ENCODE measurements around the gene ASB7.

ASB7 gene

DNA sequence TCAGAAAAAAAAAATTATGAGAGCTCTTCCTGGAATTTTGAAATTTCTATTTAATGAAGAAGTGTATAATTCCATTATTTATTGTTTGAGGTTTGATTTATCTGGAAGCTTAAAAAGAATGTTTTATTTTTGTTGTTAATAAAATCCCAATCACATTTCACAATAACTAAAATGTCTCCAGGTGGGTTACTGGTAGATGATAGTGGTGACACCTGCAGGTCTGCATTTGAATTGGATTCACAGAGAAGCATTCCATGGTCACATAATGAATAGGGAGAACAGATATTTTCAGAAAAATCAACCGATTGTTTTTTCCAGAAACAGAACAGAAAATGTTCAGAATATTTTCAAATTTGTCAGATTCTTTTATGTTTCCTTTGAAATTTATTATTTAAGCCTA is 48.3 kb downstream of the ASB7 start:
- TF ChIP-seq POLR2AphosphoS5 (IDR thresholded peaks at IDR 0.05; ENCODE audit: low read depth, low read length) = no peak
- no peak for TF ChIP-seq FOXP2 (optimal IDR thresholded peaks at IDR 0.05; ENCODE audit: borderline replicate concordance, extremely low read depth, extremely low read length, insufficient read depth)
- TF ChIP-seq, protein P1, sequence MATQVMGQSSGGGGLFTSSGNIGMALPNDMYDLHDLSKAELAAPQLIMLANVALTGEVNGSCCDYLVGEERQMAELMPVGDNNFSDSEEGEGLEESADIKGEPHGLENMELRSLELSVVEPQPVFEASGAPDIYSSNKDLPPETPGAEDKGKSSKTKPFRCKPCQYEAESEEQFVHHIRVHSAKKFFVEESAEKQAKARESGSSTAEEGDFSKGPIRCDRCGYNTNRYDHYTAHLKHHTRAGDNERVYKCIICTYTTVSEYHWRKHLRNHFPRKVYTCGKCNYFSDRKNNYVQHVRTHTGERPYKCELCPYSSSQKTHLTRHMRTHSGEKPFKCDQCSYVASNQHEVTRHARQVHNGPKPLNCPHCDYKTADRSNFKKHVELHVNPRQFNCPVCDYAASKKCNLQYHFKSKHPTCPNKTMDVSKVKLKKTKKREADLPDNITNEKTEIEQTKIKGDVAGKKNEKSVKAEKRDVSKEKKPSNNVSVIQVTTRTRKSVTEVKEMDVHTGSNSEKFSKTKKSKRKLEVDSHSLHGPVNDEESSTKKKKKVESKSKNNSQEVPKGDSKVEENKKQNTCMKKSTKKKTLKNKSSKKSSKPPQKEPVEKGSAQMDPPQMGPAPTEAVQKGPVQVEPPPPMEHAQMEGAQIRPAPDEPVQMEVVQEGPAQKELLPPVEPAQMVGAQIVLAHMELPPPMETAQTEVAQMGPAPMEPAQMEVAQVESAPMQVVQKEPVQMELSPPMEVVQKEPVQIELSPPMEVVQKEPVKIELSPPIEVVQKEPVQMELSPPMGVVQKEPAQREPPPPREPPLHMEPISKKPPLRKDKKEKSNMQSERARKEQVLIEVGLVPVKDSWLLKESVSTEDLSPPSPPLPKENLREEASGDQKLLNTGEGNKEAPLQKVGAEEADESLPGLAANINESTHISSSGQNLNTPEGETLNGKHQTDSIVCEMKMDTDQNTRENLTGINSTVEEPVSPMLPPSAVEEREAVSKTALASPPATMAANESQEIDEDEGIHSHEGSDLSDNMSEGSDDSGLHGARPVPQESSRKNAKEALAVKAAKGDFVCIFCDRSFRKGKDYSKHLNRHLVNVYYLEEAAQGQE (IDR thresholded peaks at IDR 0.05; ENCODE audit: insufficient read depth in 1 of 2, low read depth in 2 of 2, low read length in 2 of 2) = no peak
- TF ChIP-seq TAF1 (IDR thresholded peaks at IDR 0.05; ENCODE audit: borderline replicate concordance, insufficient read depth, low read length) = no peak
- no peak for TF ChIP-seq SIN3A (IDR thresholded peaks at IDR 0.05; ENCODE audit: borderline replicate concordance, insufficient read depth, low read length)

- no peak for TF ChIP-seq SIN3A (IDR thresholded peaks at IDR 0.05; ENCODE audit: borderline replicate concordance, insufficient read depth, low read length)
- TF ChIP-seq, protein P1 (IDR thresholded peaks at IDR 0.05; ENCODE audit: insufficient read depth in 1 of 2, low read depth in 2 of 2, low read length in 2 of 2) = no peak
- TF ChIP-seq TAF1 (IDR thresholded peaks at IDR 0.05; ENCODE audit: borderline replicate concordance, insufficient read depth, low read length) = no peak
- no peak for TF ChIP-seq FOXP2 (optimal IDR thresholded peaks at IDR 0.05; ENCODE audit: borderline replicate concordance, extremely low read depth, extremely low read length, insufficient read depth)
- no peak for TF ChIP-seq POLR2AphosphoS5 (IDR thresholded peaks at IDR 0.05; ENCODE audit: low read depth, low read length)
These were observed 48.9 kb downstream of the ASB7 start for GRCh38 chr15:100651253-100651652.

GRCh38 chr15:100652116-100652515 is 49.7 kb downstream of the ASB7 start:
- TF ChIP-seq POLR2AphosphoS5 (IDR thresholded peaks at IDR 0.05; ENCODE audit: low read depth, low read length) (no peak), SIN3A (IDR thresholded peaks at IDR 0.05; ENCODE audit: borderline replicate concordance, insufficient read depth, low read length) (no peak), FOXP2 (optimal IDR thresholded peaks at IDR 0.05; ENCODE audit: borderline replicate concordance, extremely low read depth, extremely low read length, insufficient read depth) (no peak), TAF1 (IDR thresholded peaks at IDR 0.05; ENCODE audit: borderline replicate concordance, insufficient read depth, low read length) (no peak)
- TF ChIP-seq, protein P1 (IDR thresholded peaks at IDR 0.05; ENCODE audit: insufficient read depth in 1 of 2, low read depth in 2 of 2, low read length in 2 of 2) = no peak

- TF ChIP-seq TAF1 (IDR thresholded peaks at IDR 0.05; ENCODE audit: borderline replicate concordance, insufficient read depth, low read length) (no peak), SIN3A (IDR thresholded peaks at IDR 0.05; ENCODE audit: borderline replicate concordance, insufficient read depth, low read length) (no peak), POLR2AphosphoS5 (IDR thresholded peaks at IDR 0.05; ENCODE audit: low read depth, low read length) (no peak), FOXP2 (optimal IDR thresholded peaks at IDR 0.05; ENCODE audit: borderline replicate concordance, extremely low read depth, extremely low read length, insufficient read depth) (no peak)
These were observed 51.2 kb downstream of the ASB7 start for GRCh38 chr15:100653608-100654007.

GRCh38 chr15:100658895-100659294 is 56.5 kb downstream of the ASB7 start:
- TF ChIP-seq TAF1 (IDR thresholded peaks at IDR 0.05; ENCODE audit: borderline replicate concordance, insufficient read depth, low read length) (no peak), FOXP2 (optimal IDR thresholded peaks at IDR 0.05; ENCODE audit: borderline replicate concordance, extremely low read depth, extremely low read length, insufficient read depth) (no peak), SIN3A (IDR thresholded peaks at IDR 0.05; ENCODE audit: borderline replicate concordance, insufficient read depth, low read length) (no peak), POLR2AphosphoS5 (IDR thresholded peaks at IDR 0.05; ENCODE audit: low read depth, low read length) (no peak)
- TF ChIP-seq, protein P1 (IDR thresholded peaks at IDR 0.05; ENCODE audit: insufficient read depth in 1 of 2, low read depth in 2 of 2, low read length in 2 of 2) = no peak
